H9 (cell line): Measurements from ENCODE around the gene TECRL. TPM values are rescaled to one million over a fixed set of nuclear protein-coding genes. Genes with fewer than 3 reads are reported as not detected.

Source experiments
- DNase-seq: peaks from one replicate; pipeline ENCODE4 v3.0.0-alpha.2; 2017
- H2AFZ ChIP-seq: one replicate; pipeline ENCODE4 v1.6.1; 2013; ENCODE audit warnings: mild to moderate bottlenecking, low read length, control low read depth, moderate library complexity
- H2AK5ac ChIP-seq: 2 replicates; pipeline ENCODE4 v1.6.1; 2013; ENCODE audit warnings: low read length, control low read depth, mixed read lengths; ENCODE audit not compliant: insufficient read length
- H2BK120ac ChIP-seq: one replicate; pipeline ENCODE4 v1.6.1; 2013; ENCODE audit warnings: low read depth, mild to moderate bottlenecking, low read length, control low read depth, inconsistent platforms; ENCODE audit not compliant: poor library complexity, severe bottlenecking
- H2BK12ac ChIP-seq: 2 replicates; pipeline ENCODE4 v1.6.1; 2013; ENCODE audit warnings: low read length, control low read depth, mixed read lengths, low read depth; ENCODE audit not compliant: insufficient read length
- H2BK15ac ChIP-seq: 2 replicates; pipeline ENCODE4 v1.6.1; 2013; ENCODE audit warnings: low read depth, low read length, control low read depth
- H2BK20ac ChIP-seq: one replicate; pipeline ENCODE4 v1.6.1; 2013; ENCODE audit warnings: low read depth, mild to moderate bottlenecking, low read length, control low read depth, inconsistent platforms; ENCODE audit not compliant: poor library complexity, severe bottlenecking
- H2BK5ac ChIP-seq: 2 replicates; pipeline ENCODE4 v1.6.1; 2013; ENCODE audit warnings: low read length, control low read depth, mixed read lengths; ENCODE audit not compliant: insufficient read length
- H3K14ac ChIP-seq: 2 replicates; pipeline ENCODE4 v1.6.1; 2013; ENCODE audit warnings: low read length, control low read depth; ENCODE audit not compliant: insufficient read depth
- H3K18ac ChIP-seq: 2 replicates; pipeline ENCODE4 v1.6.1; 2013; ENCODE audit warnings: low read depth, mild to moderate bottlenecking, mixed read lengths, low read length, control low read depth; ENCODE audit not compliant: insufficient read length
- H3K23ac ChIP-seq: 2 replicates; pipeline ENCODE4 v1.6.1; 2013; ENCODE audit warnings: low read length, control low read depth, mixed read lengths, low read depth; ENCODE audit not compliant: insufficient read length
- H3K23me2 ChIP-seq: 2 replicates; pipeline ENCODE4 v1.6.1; 2013; ENCODE audit warnings: low read depth, mild to moderate bottlenecking, mixed read lengths, low read length, control low read depth; ENCODE audit not compliant: insufficient read length, poor library complexity, severe bottlenecking
- H3K27ac ChIP-seq: 2 replicates; pipeline ENCODE4 v1.5.1; 2013; ENCODE audit warnings: low read length, control low read depth, mixed read lengths, low read depth; ENCODE audit not compliant: insufficient read length
- H3K27me3 ChIP-seq: 2 replicates; pipeline ENCODE4 v1.6.1; 2013; ENCODE audit warnings: low read length, control low read depth, inconsistent platforms; ENCODE audit not compliant: insufficient read depth
- H3K4ac ChIP-seq: 2 replicates; pipeline ENCODE4 v1.6.1; 2013; ENCODE audit warnings: low read depth, mild to moderate bottlenecking, control low read depth, inconsistent platforms, low read length, moderate library complexity
- H3K4me1 ChIP-seq: 2 replicates; pipeline ENCODE4 v1.6.1; 2013; ENCODE audit warnings: low read length, control low read depth, inconsistent platforms; ENCODE audit not compliant: insufficient read depth
- H3K4me2 ChIP-seq: 2 replicates; pipeline ENCODE4 v1.6.1; 2013; ENCODE audit warnings: low read length, control low read depth, mixed read lengths; ENCODE audit not compliant: insufficient read length, insufficient read depth
- H3K56ac ChIP-seq: 2 replicates; pipeline ENCODE4 v1.6.1; 2013; ENCODE audit warnings: low read depth, mild to moderate bottlenecking, mixed read lengths, low read length, control low read depth; ENCODE audit not compliant: insufficient read length
- H3K79me1 ChIP-seq: 2 replicates; pipeline ENCODE4 v1.6.1; 2013; ENCODE audit warnings: low read depth, mild to moderate bottlenecking, moderate library complexity, low read length, control low read depth, inconsistent platforms; ENCODE audit not compliant: insufficient read depth, poor library complexity, severe bottlenecking
- H3K79me2 ChIP-seq: 2 replicates; pipeline ENCODE4 v1.6.1; 2013; ENCODE audit warnings: low read length, control low read depth, inconsistent platforms; ENCODE audit not compliant: insufficient read depth
- H3K9ac ChIP-seq: 2 replicates; pipeline ENCODE4 v1.6.1; 2013; ENCODE audit warnings: low read length, control low read depth, mixed read lengths; ENCODE audit not compliant: insufficient read length; ENCODE audit errors: extremely low read depth
- H3K9me3 ChIP-seq: one replicate; pipeline ENCODE4 v1.6.1; 2013; ENCODE audit warnings: low read depth, low read length, inconsistent platforms; ENCODE audit not compliant: control insufficient read depth
- H3T11ph ChIP-seq: one replicate; pipeline ENCODE4 v1.6.1; 2013; ENCODE audit warnings: mild to moderate bottlenecking, low read length, control low read depth, inconsistent platforms
- H4K20me1 ChIP-seq: one replicate; pipeline ENCODE4 v1.6.1; 2013; ENCODE audit not compliant: control insufficient read depth, insufficient read length, insufficient read depth
- H4K5ac ChIP-seq: 2 replicates; pipeline ENCODE4 v1.6.1; 2013; ENCODE audit warnings: low read depth, mild to moderate bottlenecking, mixed read lengths, low read length, control low read depth; ENCODE audit not compliant: insufficient read length
- H4K8ac ChIP-seq: replicated peaks from 2 replicates; pipeline ENCODE4 v1.6.1; 2013; ENCODE audit warnings: low read length, control low read depth, mixed read lengths, low read depth; ENCODE audit not compliant: insufficient read length
- H4K91ac ChIP-seq: 2 replicates; pipeline ENCODE4 v1.6.1; 2013; ENCODE audit warnings: low read depth, mild to moderate bottlenecking, moderate library complexity, mixed read lengths, low read length, control low read depth; ENCODE audit not compliant: insufficient read length
- H3K27ac Mint-ChIP-seq, 3 experiments: 2 replicates in 2 of 3; 3 replicates in 1 of 3; pipeline ENCODE4 v1.8.0; 2020 to 2021; ENCODE audit warnings: mixed read lengths in 3 of 3, mild to moderate bottlenecking in 1 of 3, moderate library complexity in 1 of 3
- H3K27me3 Mint-ChIP-seq: 2 replicates; pipeline ENCODE4 v1.8.0; 2021; ENCODE audit warnings: low read depth, mild to moderate bottlenecking, moderate library complexity, mixed read lengths
- H3K36me3 Mint-ChIP-seq, 3 experiments: 2 replicates in 2 of 3; 3 replicates in 1 of 3; pipeline ENCODE4 v1.8.0; 2020 to 2021; ENCODE audit warnings: low read depth in 3 of 3, mixed read lengths in 3 of 3; ENCODE audit not compliant: insufficient read depth in 1 of 3
- H3K4me1 Mint-ChIP-seq, 2 experiments: 2 replicates each; pipeline ENCODE4 v1.8.0; 2020; ENCODE audit warnings: mixed read lengths in 2 of 2
- H3K4me3 Mint-ChIP-seq, 2 experiments: 2 replicates in 1 of 2; 3 replicates in 1 of 2; pipeline ENCODE4 v1.8.0; 2020 to 2021; ENCODE audit warnings: mild to moderate bottlenecking in 2 of 2, mixed read lengths in 2 of 2, moderate library complexity in 1 of 2
- H3K9me3 Mint-ChIP-seq, 2 experiments: 2 replicates in 1 of 2; 3 replicates in 1 of 2; pipeline ENCODE4 v1.8.0; 2020; ENCODE audit warnings: mild to moderate bottlenecking in 2 of 2, mixed read lengths in 2 of 2, moderate library complexity in 1 of 2
- WGBS: extraction: QIAGEN DNeasy Blood & Tissue Kit; methylation state at CpG from one replicate; pipeline ENCODE4 v1.1.7; 2013; ENCODE audit warnings: missing lambda C conversion rate, low lambda C conversion rate, mixed read lengths; ENCODE audit not compliant: insufficient read length; ENCODE audit errors: extremely low coverage; 5-methylcytosine and 5-hydroxymethylcytosine counted together
- total RNA-seq: library from RNA; stranded (reverse); gene quantifications from 2 replicates; pipeline ENCODE4 v1.2.1, GENCODE V29; 2021
- TF ChIP-seq, protein P1 (sequence below): fragments of 200-600 bp; sonication (generic); conservative IDR thresholded peaks from 3 replicates; pipeline ENCODE4 v1.8.0; 2021; ENCODE audit warnings: antibody characterized with exemption, mild to moderate bottlenecking

TECRL gene
- total RNA-seq, 1 experiment from 2014 or later, result not detected

DNA sequence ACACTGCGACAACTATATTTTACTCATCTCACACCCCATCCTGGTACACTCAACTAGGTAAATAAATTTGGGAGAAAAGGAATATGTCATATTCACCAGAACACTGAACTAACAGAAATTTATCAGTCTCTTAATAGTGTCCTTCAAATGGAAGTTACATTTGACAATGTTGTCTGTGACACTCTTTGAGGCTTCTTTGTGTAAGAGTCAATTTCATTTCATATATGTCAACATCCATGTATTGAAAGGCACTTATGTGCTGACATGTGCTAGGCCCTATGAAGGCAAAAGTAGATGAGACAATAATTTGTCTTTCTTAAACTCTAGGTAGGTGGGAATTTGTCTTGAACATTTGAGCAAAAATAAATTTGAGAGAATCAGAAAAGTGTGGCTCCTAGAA is 82.0 kb downstream of the TECRL start:
- H3K79me1 ChIP-seq, result no peaks in the 10 kb centered on the region
- DNase-seq, result no peak
- H3K23me2 ChIP-seq, result no peaks in the 10 kb centered on the region
- no CpG with 5 or more reads among the region's 1 CpG for WGBS
- H3T11ph ChIP-seq, result no peak overlapping the region
- no peak overlapping the region for H4K8ac ChIP-seq
- Mint-ChIP-seq H3K27ac (no peak overlapping the region), H3K27me3 (no peaks in the 10 kb centered on the region), H3K9me3 (peaks cover 5% of the 10 kb centered on the region in 2 experiments; a peak in 2 of 5 replicates), H3K4me3 (no peak overlapping the region), H3K36me3 (peaks cover 0 to 6% (median 0%) of the 10 kb centered on the region in 3 experiments; a peak in 1 of 7 replicates), H3K4me1 (no peaks in the 10 kb centered on the region)
- no peak overlapping the region for H3K23ac ChIP-seq
- no peak overlapping the region for H3K14ac ChIP-seq
- no peak overlapping the region for H2AFZ ChIP-seq
- no peak overlapping the region for H2BK20ac ChIP-seq
- H2BK15ac ChIP-seq, result no peak overlapping the region
- no peak overlapping the region for H2AK5ac ChIP-seq
- TF ChIP-seq, protein P1, sequence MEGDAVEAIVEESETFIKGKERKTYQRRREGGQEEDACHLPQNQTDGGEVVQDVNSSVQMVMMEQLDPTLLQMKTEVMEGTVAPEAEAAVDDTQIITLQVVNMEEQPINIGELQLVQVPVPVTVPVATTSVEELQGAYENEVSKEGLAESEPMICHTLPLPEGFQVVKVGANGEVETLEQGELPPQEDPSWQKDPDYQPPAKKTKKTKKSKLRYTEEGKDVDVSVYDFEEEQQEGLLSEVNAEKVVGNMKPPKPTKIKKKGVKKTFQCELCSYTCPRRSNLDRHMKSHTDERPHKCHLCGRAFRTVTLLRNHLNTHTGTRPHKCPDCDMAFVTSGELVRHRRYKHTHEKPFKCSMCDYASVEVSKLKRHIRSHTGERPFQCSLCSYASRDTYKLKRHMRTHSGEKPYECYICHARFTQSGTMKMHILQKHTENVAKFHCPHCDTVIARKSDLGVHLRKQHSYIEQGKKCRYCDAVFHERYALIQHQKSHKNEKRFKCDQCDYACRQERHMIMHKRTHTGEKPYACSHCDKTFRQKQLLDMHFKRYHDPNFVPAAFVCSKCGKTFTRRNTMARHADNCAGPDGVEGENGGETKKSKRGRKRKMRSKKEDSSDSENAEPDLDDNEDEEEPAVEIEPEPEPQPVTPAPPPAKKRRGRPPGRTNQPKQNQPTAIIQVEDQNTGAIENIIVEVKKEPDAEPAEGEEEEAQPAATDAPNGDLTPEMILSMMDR, result no peak
- H3K4me2 ChIP-seq, result no peak overlapping the region
- no peaks in the 10 kb centered on the region for H3K79me2 ChIP-seq
- no peaks in the 10 kb centered on the region for H3K27me3 ChIP-seq
- no peak overlapping the region for H3K4ac ChIP-seq
- H2BK12ac ChIP-seq, result no peak overlapping the region
- no peak overlapping the region for H3K18ac ChIP-seq
- no peak overlapping the region for H3K27ac ChIP-seq
- H2BK5ac ChIP-seq, result no peak overlapping the region
- H3K9me3 ChIP-seq, result no peaks in the 10 kb centered on the region
- no peak overlapping the region for H3K9ac ChIP-seq
- no peak overlapping the region for H4K5ac ChIP-seq
- H4K20me1 ChIP-seq, result no peaks in the 10 kb centered on the region
- H3K4me1 ChIP-seq, result no peaks in the 10 kb centered on the region
- no peak overlapping the region for H2BK120ac ChIP-seq
- H4K91ac ChIP-seq, result no peak overlapping the region
- no peak overlapping the region for H3K56ac ChIP-seq
